ENCODE results near the gene CLK3.
A peak's percentile ranks its signal among the peaks of the same experiment; 100 is the strongest.
"Not testable (repeated sequence)": the region's sequence is repeated elsewhere in the genome, so short reads cannot be mapped to it uniquely, and the experiment has no call there.

CLK3 gene

DNA sequence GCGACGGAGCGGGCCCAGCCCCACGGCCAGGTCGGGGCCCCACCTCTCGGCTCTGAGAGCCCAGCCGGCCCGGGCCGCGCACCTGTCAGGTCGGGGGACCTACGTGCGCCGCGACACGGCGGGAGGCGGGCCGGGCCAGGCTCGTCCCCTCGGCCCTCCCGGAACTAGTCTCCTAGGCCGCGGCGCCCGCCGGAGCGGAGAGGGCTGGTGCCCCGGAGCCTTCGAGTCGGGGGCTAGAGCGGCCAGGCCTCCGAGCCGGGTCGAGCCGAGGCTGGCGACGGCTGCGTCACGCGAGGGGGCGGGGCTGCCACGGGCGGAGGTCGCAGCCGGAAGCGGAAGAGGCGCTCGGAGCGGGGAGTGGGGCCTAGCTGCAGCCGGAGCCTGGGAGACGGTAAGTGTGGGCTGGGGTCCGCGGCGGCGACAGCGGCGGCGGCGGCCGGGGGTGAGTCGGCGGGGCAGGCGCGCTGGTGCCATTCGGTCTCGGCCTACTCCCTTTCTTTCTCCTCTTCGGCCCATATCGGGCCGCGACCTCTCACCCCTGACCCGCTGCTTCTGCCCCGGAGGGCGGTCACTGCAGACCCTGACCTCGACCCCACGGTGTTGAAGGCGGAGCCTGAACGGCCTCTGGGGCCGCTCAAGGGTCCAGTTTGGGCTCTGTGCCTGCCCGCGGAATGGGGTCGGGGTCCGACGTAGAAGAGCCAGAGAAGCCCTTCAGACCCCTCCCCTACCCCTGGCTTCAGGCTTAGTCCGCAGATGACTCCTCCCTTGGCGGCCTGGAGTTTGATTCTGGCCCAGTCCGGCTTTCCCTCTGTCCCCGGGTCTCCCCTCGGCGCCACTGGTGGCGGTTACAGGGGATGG, at the start of gene CLK3:
TSS of gene CLK3 (plus strand) at position 329 of the 858 bp plus-strand sequence. CDS start 3,361 bp downstream, outside the sequence.
- DNase-seq (ENCODE audit: low read depth in 2 of 2), result peak; percentile 93 to 96

DNA sequence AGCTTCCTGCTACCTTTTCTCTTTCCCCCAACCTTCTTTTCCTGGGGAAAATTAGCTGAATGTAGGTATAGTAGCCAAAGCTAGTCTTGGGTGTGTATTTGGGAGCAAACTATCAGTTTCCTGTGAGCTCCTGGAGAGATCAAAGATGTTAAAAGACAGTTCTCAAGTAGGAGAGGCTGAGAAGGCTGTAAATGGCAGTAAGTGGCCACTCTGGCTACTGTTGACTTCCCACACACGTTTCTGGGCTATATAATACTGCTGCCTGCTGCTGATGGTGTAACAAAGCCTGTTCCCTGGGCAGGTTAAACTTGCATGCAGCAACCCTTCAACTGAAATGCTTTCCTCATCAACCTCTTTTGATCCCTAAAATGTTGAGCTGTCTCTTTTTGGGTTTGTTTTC, 47.0 kb upstream of the CLK3 start:
- DNase-seq (ENCODE audit: low read depth in 2 of 2), result no peak

DNA sequence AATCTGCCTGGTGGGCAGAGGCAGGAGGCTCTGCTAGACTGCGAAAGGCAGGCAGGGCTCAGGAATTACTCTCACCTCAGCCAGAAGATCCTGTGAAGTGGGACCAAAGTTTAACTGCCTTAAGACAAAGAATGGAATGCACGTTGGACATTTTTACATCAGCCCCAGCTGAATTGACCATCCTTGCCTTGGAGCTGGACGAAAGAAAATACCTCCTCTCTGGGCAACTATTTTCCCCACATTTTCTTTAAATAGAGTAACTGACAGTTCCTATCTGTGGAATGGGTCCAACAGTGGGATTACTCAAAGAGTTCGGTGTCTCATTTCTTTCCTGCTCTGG, 45.9 kb upstream of the CLK3 start:
- DNase-seq (ENCODE audit: low read depth in 2 of 2), result no peak

DNA sequence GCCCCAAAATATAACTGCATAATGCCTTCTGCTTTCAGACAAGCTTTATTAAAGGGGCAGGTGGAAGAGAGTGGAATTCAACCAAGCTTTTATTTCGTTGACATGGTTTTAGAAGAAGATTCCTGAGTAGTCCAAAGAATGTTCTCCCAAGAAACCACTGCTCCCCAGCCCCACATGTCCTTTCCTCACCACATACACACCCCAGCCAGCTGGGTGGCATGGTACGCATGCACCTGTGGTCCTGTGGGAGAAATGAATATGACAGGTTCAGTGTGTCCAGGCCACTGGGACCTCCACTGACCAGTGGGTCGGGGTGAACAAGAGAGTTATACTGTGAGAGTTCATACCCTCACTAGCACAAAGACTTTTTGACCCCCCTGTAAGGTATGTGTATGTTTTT, 44.4 kb upstream of the CLK3 start:
- DNase-seq (ENCODE audit: low read depth in 2 of 2), result no peak

DNA sequence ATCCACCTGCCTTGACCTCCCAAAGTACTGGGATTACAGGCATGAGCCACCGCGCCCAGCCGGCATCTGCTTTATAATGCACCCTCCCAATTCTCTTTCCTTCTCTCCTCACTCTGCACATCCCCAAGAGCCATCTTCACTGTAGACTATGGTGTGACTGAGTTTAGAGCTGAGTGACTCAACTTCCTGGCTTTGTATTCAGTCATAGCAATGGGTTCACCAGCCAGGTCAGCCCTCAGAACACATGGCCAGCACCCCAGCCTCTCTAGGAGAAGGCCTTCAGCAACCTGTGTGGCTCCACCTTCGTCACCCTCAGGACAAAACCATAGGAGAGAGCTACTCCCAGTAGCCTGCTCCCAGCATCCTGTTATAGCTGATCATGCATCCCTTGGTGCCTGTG, 41.6 kb upstream of the CLK3 start:
- no peak for DNase-seq (ENCODE audit: low read depth in 2 of 2)

DNA sequence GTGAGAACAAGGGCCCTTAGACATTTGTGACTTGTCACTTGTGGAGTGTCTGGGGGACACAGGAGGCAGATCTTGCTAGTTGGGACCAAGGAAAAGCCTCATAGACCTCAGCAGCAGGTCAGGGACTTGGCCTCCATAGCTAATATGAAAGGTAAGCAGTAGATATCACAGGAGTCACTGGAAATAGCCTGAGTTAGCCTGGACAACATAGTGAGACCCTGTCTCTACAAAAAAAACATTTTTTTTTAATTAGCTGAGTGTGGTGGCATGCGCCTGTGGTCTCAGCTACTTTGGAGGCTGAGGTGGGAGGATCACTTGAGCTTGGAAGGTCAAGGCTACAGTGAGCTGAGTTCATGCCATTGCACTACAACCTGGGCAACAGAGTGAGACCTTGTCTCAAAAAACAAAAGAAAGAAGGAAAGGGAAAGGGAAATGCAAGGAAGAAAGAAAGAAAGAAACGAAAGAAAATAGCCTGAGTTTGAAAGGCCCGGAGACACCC, 37.1 kb upstream of the CLK3 start:
- no peak for DNase-seq (ENCODE audit: low read depth in 2 of 2)

DNA sequence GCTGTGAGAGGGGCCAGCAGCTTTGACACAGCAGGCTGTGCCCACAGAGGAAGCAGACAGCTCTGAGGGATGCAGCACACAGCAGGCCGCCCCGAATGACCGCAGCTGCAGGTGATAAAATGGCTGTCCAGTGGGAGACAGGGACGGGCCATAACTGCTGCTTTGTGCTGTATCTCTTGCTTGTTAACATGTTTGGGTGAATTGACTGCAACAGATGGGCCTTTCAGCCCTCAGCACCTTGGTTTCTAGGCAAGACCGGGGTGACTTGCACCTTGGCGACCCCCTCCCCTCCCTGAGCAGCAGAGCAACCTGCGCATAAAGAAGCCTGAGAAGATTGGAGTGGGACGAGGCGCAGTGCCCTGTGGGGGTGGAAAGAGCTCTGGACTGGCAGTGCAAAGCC, 36.6 kb upstream of the CLK3 start:
- DNase-seq (ENCODE audit: low read depth in 2 of 2), result no peak

GRCh38 chr15:74580538-74581350, 34.9 kb upstream of the CLK3 start:
- DNase-seq (ENCODE audit: low read depth in 2 of 2), result no peak

DNA sequence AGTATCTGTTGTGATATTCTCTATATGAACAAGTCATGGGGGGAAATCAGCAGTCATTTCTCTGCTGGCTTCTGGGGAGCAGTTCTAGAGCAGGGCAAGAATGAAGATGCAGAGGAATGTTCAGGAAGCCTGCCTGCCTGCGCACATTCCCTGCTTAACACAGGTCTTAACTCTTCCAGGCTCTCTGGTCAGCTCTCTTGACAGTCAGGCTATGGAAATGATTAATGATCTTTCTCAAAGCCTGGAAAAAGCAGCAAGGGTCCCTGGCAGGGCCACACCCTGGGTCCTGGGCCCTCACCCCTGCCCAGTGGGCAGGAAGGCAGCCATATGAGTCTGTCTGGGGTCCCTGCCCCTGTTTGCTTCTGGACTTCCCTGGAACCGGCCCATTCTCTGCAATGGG, 31.4 kb upstream of the CLK3 start:
- no peak for DNase-seq (ENCODE audit: low read depth in 2 of 2)

GRCh38 chr15:74584779-74585178, 30.9 kb upstream of the CLK3 start:
- no peak for DNase-seq (ENCODE audit: low read depth in 2 of 2)

DNA sequence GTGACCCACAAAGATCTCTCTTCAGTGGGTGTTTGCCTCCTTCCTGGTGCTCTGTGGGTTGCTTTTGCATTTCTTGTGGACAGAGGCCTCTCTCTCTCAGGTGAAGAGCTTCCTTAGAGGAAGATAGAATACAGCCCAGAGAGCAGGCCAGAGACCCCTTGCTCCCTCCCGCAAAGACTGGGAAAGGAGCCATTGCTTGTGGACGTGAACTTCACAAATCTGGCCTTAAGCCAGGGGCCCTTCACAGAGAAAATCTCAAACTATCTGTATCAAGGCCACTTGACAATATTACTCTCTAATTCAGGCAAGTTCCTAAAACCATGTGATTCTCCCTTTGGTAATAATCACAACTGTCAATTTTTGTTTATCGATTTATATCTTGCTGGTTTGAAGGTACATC, 30.4 kb upstream of the CLK3 start:
- no peak for DNase-seq (ENCODE audit: low read depth in 2 of 2)

DNA sequence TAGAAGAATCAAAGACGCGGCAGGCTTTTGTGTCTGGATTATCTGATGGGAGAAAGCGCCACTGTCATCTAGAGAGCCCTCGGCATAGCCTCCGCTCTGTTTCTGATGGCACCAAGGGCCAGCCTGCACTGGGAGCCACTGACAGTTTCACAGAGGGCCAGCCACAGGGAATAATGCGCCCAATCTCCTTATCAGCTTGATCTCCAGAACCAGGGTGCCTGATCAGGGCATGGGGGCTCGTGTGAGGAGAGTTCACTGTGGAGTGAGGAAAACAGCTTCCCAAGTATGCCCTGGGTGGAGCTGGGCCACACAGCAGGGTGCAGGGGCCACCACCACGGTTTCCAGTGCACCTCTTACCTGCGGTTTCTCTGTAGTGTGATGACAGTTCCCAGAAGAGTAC, 29.8 kb upstream of the CLK3 start:
- DNase-seq (ENCODE audit: low read depth in 2 of 2), result no peak

DNA sequence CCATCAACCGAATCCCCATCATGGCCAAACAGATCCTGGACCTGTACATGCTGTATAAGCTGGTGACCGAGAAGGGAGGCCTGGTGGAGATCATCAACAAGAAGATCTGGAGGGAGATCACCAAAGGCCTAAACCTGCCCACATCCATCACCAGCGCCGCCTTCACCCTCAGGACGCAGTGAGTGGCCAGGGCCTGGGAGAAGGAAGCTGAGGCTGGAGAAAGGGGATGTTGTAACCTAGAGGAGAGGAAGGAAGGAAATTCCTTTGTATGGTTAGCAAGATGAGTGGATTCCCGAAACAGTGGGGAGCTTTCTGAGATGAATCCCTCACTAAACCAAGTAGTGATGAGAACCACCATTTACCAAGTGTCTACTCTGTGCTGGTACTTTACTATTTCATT, 25.8 kb upstream of the CLK3 start:
- DNase-seq (ENCODE audit: low read depth in 2 of 2), result no peak

DNA sequence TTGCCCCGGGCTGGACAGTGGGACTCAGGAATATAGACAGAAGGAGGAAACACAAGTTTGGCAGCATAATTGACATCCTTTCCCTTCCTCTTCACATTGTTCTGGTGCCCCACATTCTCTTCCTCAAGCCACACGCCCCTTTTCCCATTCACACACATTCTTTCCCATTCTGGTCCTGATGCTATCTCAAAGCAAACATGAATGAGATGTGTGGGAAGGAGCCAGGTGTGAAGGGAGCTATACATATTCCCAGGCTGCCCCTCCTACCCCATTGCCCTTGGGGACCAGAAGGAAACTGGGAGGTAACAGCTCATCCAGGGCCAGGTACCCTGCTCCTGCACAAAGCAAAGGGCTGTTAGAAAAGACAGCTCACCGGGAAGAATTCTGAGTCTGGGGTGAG, 23.4 kb upstream of the CLK3 start:
- no peak for DNase-seq (ENCODE audit: low read depth in 2 of 2)

DNA sequence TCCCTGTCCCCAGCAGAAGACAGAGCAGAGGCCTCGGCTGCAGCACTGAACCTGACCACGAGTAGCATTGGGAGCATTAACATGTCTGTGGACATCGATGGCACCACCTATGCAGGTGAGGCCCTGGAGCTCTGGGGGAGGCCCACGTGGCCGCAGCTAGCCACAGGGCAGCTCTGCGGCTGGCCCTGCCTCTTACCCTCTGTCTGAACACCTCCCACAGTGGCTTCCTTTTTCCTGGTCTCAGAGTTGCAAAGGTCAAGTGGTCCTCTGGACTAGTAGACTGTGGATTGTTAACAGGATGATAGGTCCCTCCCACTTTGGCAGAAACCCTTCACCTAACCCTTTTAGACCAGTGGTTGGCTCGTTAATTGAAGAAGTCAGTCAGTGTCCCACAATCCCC, 22.5 kb upstream of the CLK3 start:
- no peak for DNase-seq (ENCODE audit: low read depth in 2 of 2)

- DNase-seq (ENCODE audit: low read depth in 2 of 2), result no peak
These were observed 21.2 kb upstream of the CLK3 start for GRCh38 chr15:74594455-74594854.

- DNase-seq (ENCODE audit: low read depth in 2 of 2), result no peak
These were observed 20.4 kb upstream of the CLK3 start for GRCh38 chr15:74595271-74595670.

- not testable (repeated sequence) for DNase-seq (ENCODE audit: low read depth in 2 of 2)
These were observed 18.9 kb upstream of the CLK3 start for GRCh38 chr15:74596736-74597135.

- not testable (repeated sequence) for DNase-seq (ENCODE audit: low read depth in 2 of 2)
These were observed 18.4 kb upstream of the CLK3 start for GRCh38 chr15:74597146-74597705.

DNA sequence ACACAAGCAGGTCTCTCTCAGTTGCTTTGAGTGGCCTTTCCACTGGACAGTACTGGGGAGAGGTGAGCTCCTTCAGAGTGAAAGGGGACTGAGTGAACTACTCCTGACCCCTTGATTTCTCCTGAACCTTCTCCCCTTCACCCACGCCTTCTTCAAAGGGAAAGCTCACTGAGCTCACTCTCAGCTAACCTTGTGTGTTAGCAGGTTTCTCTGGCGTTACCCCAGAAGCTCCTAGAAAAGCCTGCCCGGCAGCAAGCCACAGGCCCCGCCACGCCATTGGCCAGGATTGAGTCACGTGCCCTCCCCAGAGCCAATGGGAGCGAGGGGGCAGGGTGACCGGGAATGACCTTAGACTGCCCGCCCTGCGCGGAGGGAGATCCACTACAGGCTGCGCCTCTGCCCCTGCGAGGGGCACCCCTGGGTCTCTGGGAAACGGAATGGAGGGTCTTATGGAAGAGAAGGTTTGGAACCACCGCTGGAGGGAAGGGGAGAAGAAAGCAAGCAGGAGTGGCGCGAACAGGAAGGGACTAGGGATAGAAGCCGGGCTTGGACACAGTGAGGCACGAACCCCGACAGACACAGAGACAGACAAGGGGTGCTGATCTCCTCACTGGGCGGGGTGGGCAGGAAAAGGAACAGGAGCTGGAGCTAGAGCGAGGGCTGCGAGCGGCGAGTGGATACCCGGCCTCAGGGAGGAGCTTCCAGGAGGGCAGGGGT, 17.4 kb upstream of the CLK3 start:
- peak; percentile 75 to 86 for DNase-seq (ENCODE audit: low read depth in 2 of 2)

DNA sequence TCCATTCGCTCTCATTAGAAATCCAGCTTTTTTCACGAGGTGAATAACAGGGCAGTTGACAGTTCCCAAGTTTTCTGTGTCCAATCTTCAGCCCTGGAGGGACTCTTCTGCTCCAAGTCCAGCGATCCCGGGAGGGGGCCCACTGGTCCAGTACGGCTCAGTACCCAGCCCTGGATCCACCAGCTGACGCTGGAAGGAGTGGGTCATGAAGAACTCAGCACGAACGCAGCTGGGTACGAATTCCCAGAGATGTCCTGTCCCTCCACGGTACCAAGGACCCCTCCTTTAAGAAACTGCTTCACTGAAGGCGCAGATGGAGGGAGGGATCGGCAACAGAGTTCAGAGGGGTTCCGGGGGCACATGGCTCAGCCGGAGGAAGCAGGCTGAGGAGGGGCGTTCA, 16.5 kb upstream of the CLK3 start:
- no peak for DNase-seq (ENCODE audit: low read depth in 2 of 2)
